Smooth muscle cell of the umbilical artery (primary cell): ENCODE measurements around the gene DHRS7C. TPM values are rescaled to one million over a fixed set of nuclear protein-coding genes. Genes with fewer than 3 reads are reported as not detected.

Experiments
- total RNA-seq: library from RNA; depleted of rRNA; stranded (reverse); fragments of >200 nt; gene quantifications from 2 replicates; pipeline ENCODE4 v1.2.3, GENCODE V29; 2014

Gene DHRS7C
- total RNA-seq = not detected in 2 replicates

GRCh38 chr17:9790889-9791876 lies at the start of gene DHRS7C:
Gene DHRS7C (minus strand): TSS chr17:9791592. CDS start chr17:9791284, 308 bp downstream.

GRCh38 chr17:9825641-9826150 lies 34.3 kb upstream of the DHRS7C start, which contains the start of gene GLP2R:
Gene GLP2R (plus strand): TSS chr17:9825924. CDS start chr17:9826064, 140 bp downstream.

GRCh38 chr17:9821921-9822320 lies 30.5 kb upstream of the DHRS7C start, which contains the start of gene GSG1L2:
Gene GSG1L2 (minus strand): TSS chr17:9822079. CDS start chr17:9822071, 8 bp downstream.

Other genes with a start within 250 kb of the DHRS7C start
- gene STX8, start 215.8 kb downstream of the DHRS7C start, total RNA-seq = 67.0 and 75.7 TPM in 2 replicates
- not detected in 2 replicates for gene CFAP52, start 214.9 kb downstream of the DHRS7C start, total RNA-seq
- gene USP43, start 146.1 kb downstream of the DHRS7C start, total RNA-seq = under 0.01 TPM in 1 of 2 replicates, not detected in the other
- gene GSG1L2, start 30.5 kb upstream of the DHRS7C start, total RNA-seq = not detected in 2 replicates
- gene GLP2R, start 34.3 kb upstream of the DHRS7C start, total RNA-seq = under 0.01 TPM in 1 of 2 replicates, not detected in the other
- gene RCVRN, start 113.7 kb upstream of the DHRS7C start, total RNA-seq = not detected in 2 replicates